ENCODE results near the gene CSTB.

The CSTB gene

GRCh38 chr21:43801006-43801783, 25.1 kb upstream of the CSTB start:
- no peak overlapping the region for H4K8ac ChIP-seq (ENCODE audit: low read depth, low read length)
- H2BK5ac ChIP-seq (ENCODE audit: low read length): no peak overlapping the region
- peaks cover 17% of the 10 kb centered on the region for H3K79me1 ChIP-seq (ENCODE audit: low read depth, low read length)
- H3K4me3 ChIP-seq (ENCODE audit: low read length in 2 of 2): no peak overlapping the region
- DNase-seq (ENCODE audit: low spot score): no peak
- no peak overlapping the region for H3K9ac ChIP-seq (ENCODE audit: low read depth, low read length, poor library complexity)
- no peak overlapping the region for H3K27ac ChIP-seq (replicated peaks; ENCODE audit: low read length)
- no peak overlapping the region for H2AFZ ChIP-seq (ENCODE audit: low read length)
- H3K23ac ChIP-seq (ENCODE audit: low read depth, low read length, poor library complexity): no peak overlapping the region
- no CpG with 5 or more reads among the region's 42 CpGs for WGBS, 2 donors (ENCODE audit: extremely low coverage in 2 of 2, insufficient read length in 2 of 2, insufficient replicate concordance in 1 of 2)
- no peak overlapping the region for H2BK15ac ChIP-seq (ENCODE audit: low read length)
- H3K4me1 ChIP-seq (ENCODE audit: control insufficient read depth in 2 of 2, insufficient read depth in 1 of 2, low read depth in 1 of 2, low read length in 2 of 2): no peaks in the 10 kb centered on the region
- H3K4ac ChIP-seq (ENCODE audit: low read length): no peak overlapping the region
- no peak overlapping the region for H4K91ac ChIP-seq (ENCODE audit: low read depth, low read length, poor library complexity)
- no peak overlapping the region for H3K4me2 ChIP-seq (ENCODE audit: insufficient read depth, low read length, poor library complexity, severe bottlenecking)
- no peak overlapping the region for H2BK120ac ChIP-seq (ENCODE audit: low read depth, low read length)
- no peak overlapping the region for H2AK5ac ChIP-seq (ENCODE audit: low read depth, low read length)
- H3K14ac ChIP-seq (ENCODE audit: low read length): no peak overlapping the region
- H2BK12ac ChIP-seq (ENCODE audit: low read length): no peak overlapping the region
- no peak overlapping the region for H3K18ac ChIP-seq (ENCODE audit: low read length)
- peaks cover 76 to 96% of the 10 kb centered on the region in 2 donors for H3K36me3 ChIP-seq (replicated peaks in 1 of 2; ENCODE audit: control insufficient read depth in 2 of 2, insufficient read depth in 2 of 2, low read length in 2 of 2)
- H3K9me3 ChIP-seq (replicated peaks in 1 of 2; ENCODE audit: control insufficient read depth in 2 of 2, insufficient read depth in 1 of 2, low read depth in 1 of 2, low read length in 2 of 2): peaks cover 0 to 4% of the 10 kb centered on the region in 2 donors
- H3K27me3 ChIP-seq (ENCODE audit: control insufficient read depth in 3 of 3, insufficient read depth in 3 of 3, low read depth in 1 of 3, low read length in 3 of 3): no peaks in the 10 kb centered on the region

- Histone ChIP-seq H3K79me1 (ENCODE audit: low read depth, low read length) (peaks cover 17% of the 10 kb centered on the region), H3K4me2 (ENCODE audit: insufficient read depth, low read length, poor library complexity, severe bottlenecking) (no peak overlapping the region), H3K27ac (replicated peaks; ENCODE audit: low read length) (no peak overlapping the region), H2AK5ac (ENCODE audit: low read depth, low read length) (no peak overlapping the region), H3K14ac (ENCODE audit: low read length) (no peak overlapping the region), H2BK12ac (ENCODE audit: low read length) (no peak overlapping the region), H2BK15ac (ENCODE audit: low read length) (no peak overlapping the region), H3K4me3 (ENCODE audit: low read length in 2 of 2) (no peak overlapping the region), H2BK120ac (ENCODE audit: low read depth, low read length) (no peak overlapping the region), H3K9me3 (replicated peaks in 1 of 2; ENCODE audit: control insufficient read depth in 2 of 2, insufficient read depth in 1 of 2, low read depth in 1 of 2, low read length in 2 of 2) (peaks cover 0 to 2% of the 10 kb centered on the region in 2 donors), H4K8ac (ENCODE audit: low read depth, low read length) (no peak overlapping the region), H3K23ac (ENCODE audit: low read depth, low read length, poor library complexity) (no peak overlapping the region), H3K27me3 (ENCODE audit: control insufficient read depth in 3 of 3, insufficient read depth in 3 of 3, low read depth in 1 of 3, low read length in 3 of 3) (no peaks in the 10 kb centered on the region), H4K91ac (ENCODE audit: low read depth, low read length, poor library complexity) (no peak overlapping the region), H2BK5ac (ENCODE audit: low read length) (no peak overlapping the region), H3K9ac (ENCODE audit: low read depth, low read length, poor library complexity) (no peak overlapping the region), H3K4me1 (ENCODE audit: control insufficient read depth in 2 of 2, insufficient read depth in 1 of 2, low read depth in 1 of 2, low read length in 2 of 2) (no peaks in the 10 kb centered on the region), H3K4ac (ENCODE audit: low read length) (no peak overlapping the region), H2AFZ (ENCODE audit: low read length) (no peak overlapping the region), H3K36me3 (replicated peaks in 1 of 2; ENCODE audit: control insufficient read depth in 2 of 2, insufficient read depth in 2 of 2, low read length in 2 of 2) (peaks cover 73 to 96% of the 10 kb centered on the region in 2 donors), H3K18ac (ENCODE audit: low read length) (no peak overlapping the region)
- DNase-seq (ENCODE audit: low spot score): no peak
- no CpG with 5 or more reads among the region's 14 CpGs for WGBS, 2 donors (ENCODE audit: extremely low coverage in 2 of 2, insufficient read length in 2 of 2, insufficient replicate concordance in 1 of 2)
These were observed 24.5 kb upstream of the CSTB start for GRCh38 chr21:43800566-43800965.

- peaks cover 17% of the 10 kb centered on the region for H3K79me1 ChIP-seq (ENCODE audit: low read depth, low read length)
- no peak overlapping the region for H2AK5ac ChIP-seq (ENCODE audit: low read depth, low read length)
- no CpG with 5 or more reads among the region's 17 CpGs for WGBS, 2 donors (ENCODE audit: extremely low coverage in 2 of 2, insufficient read length in 2 of 2, insufficient replicate concordance in 1 of 2)
- no peak overlapping the region for H3K23ac ChIP-seq (ENCODE audit: low read depth, low read length, poor library complexity)
- peaks cover 0 to 2% of the 10 kb centered on the region in 2 donors for H3K9me3 ChIP-seq (replicated peaks in 1 of 2; ENCODE audit: control insufficient read depth in 2 of 2, insufficient read depth in 1 of 2, low read depth in 1 of 2, low read length in 2 of 2)
- no peak overlapping the region for H3K14ac ChIP-seq (ENCODE audit: low read length)
- H3K4ac ChIP-seq (ENCODE audit: low read length): no peak overlapping the region
- H3K4me1 ChIP-seq (ENCODE audit: control insufficient read depth in 2 of 2, insufficient read depth in 1 of 2, low read depth in 1 of 2, low read length in 2 of 2): no peaks in the 10 kb centered on the region
- no peak overlapping the region for H3K4me2 ChIP-seq (ENCODE audit: insufficient read depth, low read length, poor library complexity, severe bottlenecking)
- no peak overlapping the region for H3K18ac ChIP-seq (ENCODE audit: low read length)
- peaks cover 74 to 97% of the 10 kb centered on the region in 2 donors for H3K36me3 ChIP-seq (replicated peaks in 1 of 2; ENCODE audit: control insufficient read depth in 2 of 2, insufficient read depth in 2 of 2, low read length in 2 of 2)
- no peak overlapping the region for H2BK5ac ChIP-seq (ENCODE audit: low read length)
- no peak for DNase-seq (ENCODE audit: low spot score)
- H2BK12ac ChIP-seq (ENCODE audit: low read length): no peak overlapping the region
- H3K27ac ChIP-seq (replicated peaks; ENCODE audit: low read length): no peak overlapping the region
- no peaks in the 10 kb centered on the region for H3K27me3 ChIP-seq (ENCODE audit: control insufficient read depth in 3 of 3, insufficient read depth in 3 of 3, low read depth in 1 of 3, low read length in 3 of 3)
- no peak overlapping the region for H4K8ac ChIP-seq (ENCODE audit: low read depth, low read length)
- no peak overlapping the region for H4K91ac ChIP-seq (ENCODE audit: low read depth, low read length, poor library complexity)
- no peak overlapping the region for H3K4me3 ChIP-seq (ENCODE audit: low read length in 2 of 2)
- no peak overlapping the region for H2AFZ ChIP-seq (ENCODE audit: low read length)
- no peak overlapping the region for H2BK15ac ChIP-seq (ENCODE audit: low read length)
- no peak overlapping the region for H2BK120ac ChIP-seq (ENCODE audit: low read depth, low read length)
- no peak overlapping the region for H3K9ac ChIP-seq (ENCODE audit: low read depth, low read length, poor library complexity)
These were observed 24.0 kb upstream of the CSTB start for GRCh38 chr21:43800124-43800523.

GRCh38 chr21:43799301-43799840, 23.3 kb upstream of the CSTB start:
- Histone ChIP-seq H4K91ac (ENCODE audit: low read depth, low read length, poor library complexity) (no peak overlapping the region), H3K27ac (replicated peaks; ENCODE audit: low read length) (no peak overlapping the region), H4K8ac (ENCODE audit: low read depth, low read length) (no peak overlapping the region), H3K4me1 (ENCODE audit: control insufficient read depth in 2 of 2, insufficient read depth in 1 of 2, low read depth in 1 of 2, low read length in 2 of 2) (no peaks in the 10 kb centered on the region), H2BK12ac (ENCODE audit: low read length) (no peak overlapping the region), H3K27me3 (ENCODE audit: control insufficient read depth in 3 of 3, insufficient read depth in 3 of 3, low read depth in 1 of 3, low read length in 3 of 3) (no peaks in the 10 kb centered on the region), H2BK15ac (ENCODE audit: low read length) (no peak overlapping the region), H3K14ac (ENCODE audit: low read length) (no peak overlapping the region), H3K4me2 (ENCODE audit: insufficient read depth, low read length, poor library complexity, severe bottlenecking) (no peak overlapping the region), H2BK120ac (ENCODE audit: low read depth, low read length) (no peak overlapping the region), H3K9ac (ENCODE audit: low read depth, low read length, poor library complexity) (no peak overlapping the region), H3K18ac (ENCODE audit: low read length) (no peak overlapping the region), H2AK5ac (ENCODE audit: low read depth, low read length) (peak overlapping the region; percentile 21), H2BK5ac (ENCODE audit: low read length) (no peak overlapping the region), H3K23ac (ENCODE audit: low read depth, low read length, poor library complexity) (peak overlapping the region; percentile 23), H3K4me3 (ENCODE audit: low read length in 2 of 2) (no peak overlapping the region), H3K9me3 (replicated peaks in 1 of 2; ENCODE audit: control insufficient read depth in 2 of 2, insufficient read depth in 1 of 2, low read depth in 1 of 2, low read length in 2 of 2) (peaks cover 0 to 2% of the 10 kb centered on the region in 2 donors), H2AFZ (ENCODE audit: low read length) (no peak overlapping the region), H3K79me1 (ENCODE audit: low read depth, low read length) (peaks cover 19% of the 10 kb centered on the region), H3K36me3 (replicated peaks in 1 of 2; ENCODE audit: control insufficient read depth in 2 of 2, insufficient read depth in 2 of 2, low read length in 2 of 2) (peaks cover 78 to 100% of the 10 kb centered on the region in 2 donors), H3K4ac (ENCODE audit: low read length) (no peak overlapping the region)
- DNase-seq (ENCODE audit: low spot score): no peak
- no CpG with 5 or more reads among the region's 19 CpGs for WGBS, 2 donors (ENCODE audit: extremely low coverage in 2 of 2, insufficient read length in 2 of 2, insufficient replicate concordance in 1 of 2)
